Right hindlimb (tissue), 1 donor: ENCODE results near the gene HOXD9.
A peak's percentile ranks its signal among the peaks of the same experiment; 100 is the strongest.

Experiments used
- DNase-seq: peaks from one replicate; pipeline ENCODE4 v3.0.0-alpha.2; 2018

The HOXD9 gene

GRCh38 chr2:176126929-176127773 lies 4.6 kb downstream of the HOXD9 start:
- DNase-seq, result peak; percentile 78

- DNase-seq, result no peak
These were observed 5.2 kb downstream of the HOXD9 start for GRCh38 chr2:176127774-176128072.

- DNase-seq, result peak; percentile 76
These were observed 5.9 kb downstream of the HOXD9 start for GRCh38 chr2:176128172-176128981.

- peak; percentile 89 for DNase-seq
These were observed 6.7 kb downstream of the HOXD9 start, which contains the start of gene HOXD8 for GRCh38 chr2:176128982-176129796. TSS of gene HOXD8 (plus strand) at chr2:176129705. CDS start at chr2:176130367, 662 bp downstream.

- no peak for DNase-seq
These were observed 7.3 kb downstream of the HOXD9 start for GRCh38 chr2:176129813-176130146.

- DNase-seq, result peak; percentile 78
These were observed 7.8 kb downstream of the HOXD9 start for GRCh38 chr2:176130147-176130956.

- DNase-seq, result no peak
These were observed 8.7 kb downstream of the HOXD9 start for GRCh38 chr2:176130957-176131847.

GRCh38 chr2:176131848-176132158 lies 9.3 kb downstream of the HOXD9 start:
- no peak for DNase-seq

GRCh38 chr2:176132205-176133171 lies 10.0 kb downstream of the HOXD9 start:
- DNase-seq, result peak; percentile 32

- DNase-seq, result peak; percentile 41
These were observed 10.9 kb downstream of the HOXD9 start for GRCh38 chr2:176133389-176133788.

GRCh38 chr2:176134035-176134434 lies 11.5 kb downstream of the HOXD9 start:
- DNase-seq, result no peak

GRCh38 chr2:176135035-176135440 lies 12.5 kb downstream of the HOXD9 start:
- no peak for DNase-seq

- peak; percentile 79 for DNase-seq
These were observed 14.1 kb downstream of the HOXD9 start for GRCh38 chr2:176136374-176137251.

- no peak for DNase-seq
These were observed 14.7 kb downstream of the HOXD9 start for GRCh38 chr2:176137252-176137580.

GRCh38 chr2:176137906-176138305 lies 15.4 kb downstream of the HOXD9 start:
- no peak for DNase-seq

GRCh38 chr2:176138526-176138922 lies 16.0 kb downstream of the HOXD9 start:
- no peak for DNase-seq

GRCh38 chr2:176138923-176139660 lies 16.6 kb downstream of the HOXD9 start:
- no peak for DNase-seq

- DNase-seq, result peak; percentile 81
These were observed 17.4 kb downstream of the HOXD9 start for GRCh38 chr2:176139661-176140512.
